SH-SY5Y (cell line): ENCODE data around the gene LRCH4.

Experiments used
- GATA2 ChIP-seq: IDR thresholded peaks from 2 replicates; pipeline ENCODE4 v1.6.1; 2011; ENCODE audit warnings: mild to moderate bottlenecking, low read depth, low read length
- GATA3 ChIP-seq: IDR thresholded peaks from 2 replicates; pipeline ENCODE4 v1.6.1; 2011; ENCODE audit warnings: low read depth, mild to moderate bottlenecking, low read length, moderate library complexity

Gene LRCH4

DNA sequence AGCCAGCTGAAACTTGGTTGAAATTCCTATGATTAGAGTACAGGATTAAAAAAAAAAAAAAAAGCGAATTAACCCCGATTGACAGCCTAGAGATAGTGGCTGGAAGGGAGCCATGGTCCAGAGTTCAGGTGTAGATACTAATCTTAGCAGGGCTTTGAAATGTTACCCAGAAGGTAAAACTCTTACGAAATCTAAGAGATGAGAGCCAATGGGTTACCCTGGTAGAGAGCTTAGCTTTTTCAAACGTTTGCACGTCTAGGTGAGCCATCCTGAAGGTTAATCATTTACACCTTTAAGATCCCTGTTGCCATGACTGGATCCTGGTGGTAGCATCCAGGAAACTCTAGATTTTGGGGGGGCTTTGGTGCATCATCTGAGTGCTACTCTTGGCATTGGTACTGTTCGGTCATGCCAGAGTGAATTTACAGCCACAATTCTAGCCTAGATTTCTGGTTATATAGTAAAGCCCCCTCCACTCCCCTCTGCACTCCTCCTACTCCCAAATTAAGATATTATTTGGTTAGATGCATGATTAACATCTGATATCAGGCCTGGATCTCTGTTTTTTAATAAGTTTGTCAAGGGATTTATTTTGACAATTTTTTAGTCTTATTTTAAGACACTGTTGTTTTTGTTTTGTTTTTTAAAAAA lies 45.7 kb downstream of the LRCH4 start:
- TF ChIP-seq GATA3 = no peak
- TF ChIP-seq GATA2 = no peak; the same call in 1 of the 2 replicates

DNA sequence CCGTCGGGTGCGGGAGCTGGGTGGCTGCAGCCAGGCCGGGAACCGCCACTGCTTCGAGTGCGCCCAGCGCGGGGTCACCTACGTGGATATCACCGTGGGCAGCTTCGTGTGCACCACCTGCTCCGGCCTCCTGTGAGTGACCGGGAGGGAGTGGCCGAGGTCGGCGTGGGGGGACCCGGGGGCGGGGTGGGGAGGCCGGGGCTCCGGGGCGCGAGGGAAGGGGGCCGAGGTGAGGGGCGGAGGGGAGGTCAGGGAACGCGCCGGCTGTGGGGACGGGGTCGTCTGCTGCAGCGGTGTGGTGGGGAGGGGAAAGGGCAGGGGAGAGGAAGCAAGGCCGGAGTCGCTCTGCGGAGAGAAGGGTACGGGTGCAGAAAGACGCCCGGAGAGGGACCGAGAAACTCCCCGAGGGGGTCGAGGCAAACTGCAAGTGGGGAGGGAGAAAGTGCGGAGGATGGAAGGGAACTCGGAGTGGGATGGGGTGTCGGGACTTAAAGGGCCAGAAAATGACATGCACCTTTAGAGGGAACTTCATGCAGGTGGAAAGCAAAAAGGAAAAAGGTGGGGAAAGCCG lies 46.4 kb downstream of the LRCH4 start:
- TF ChIP-seq GATA3 (no peak), GATA2 (no peak)

GRCh38 chr7:100538654-100539435 lies 47.1 kb downstream of the LRCH4 start, which contains the start of gene AGFG2:
AGFG2 (plus strand) TSS chr7:100539203; CDS start chr7:100539347, 144 bp downstream.
- TF ChIP-seq GATA3 (no peak), GATA2 (no peak)

GRCh38 chr7:100538348-100538653 lies 47.6 kb downstream of the LRCH4 start:
- TF ChIP-seq GATA3 (no peak), GATA2 (no peak)

DNA sequence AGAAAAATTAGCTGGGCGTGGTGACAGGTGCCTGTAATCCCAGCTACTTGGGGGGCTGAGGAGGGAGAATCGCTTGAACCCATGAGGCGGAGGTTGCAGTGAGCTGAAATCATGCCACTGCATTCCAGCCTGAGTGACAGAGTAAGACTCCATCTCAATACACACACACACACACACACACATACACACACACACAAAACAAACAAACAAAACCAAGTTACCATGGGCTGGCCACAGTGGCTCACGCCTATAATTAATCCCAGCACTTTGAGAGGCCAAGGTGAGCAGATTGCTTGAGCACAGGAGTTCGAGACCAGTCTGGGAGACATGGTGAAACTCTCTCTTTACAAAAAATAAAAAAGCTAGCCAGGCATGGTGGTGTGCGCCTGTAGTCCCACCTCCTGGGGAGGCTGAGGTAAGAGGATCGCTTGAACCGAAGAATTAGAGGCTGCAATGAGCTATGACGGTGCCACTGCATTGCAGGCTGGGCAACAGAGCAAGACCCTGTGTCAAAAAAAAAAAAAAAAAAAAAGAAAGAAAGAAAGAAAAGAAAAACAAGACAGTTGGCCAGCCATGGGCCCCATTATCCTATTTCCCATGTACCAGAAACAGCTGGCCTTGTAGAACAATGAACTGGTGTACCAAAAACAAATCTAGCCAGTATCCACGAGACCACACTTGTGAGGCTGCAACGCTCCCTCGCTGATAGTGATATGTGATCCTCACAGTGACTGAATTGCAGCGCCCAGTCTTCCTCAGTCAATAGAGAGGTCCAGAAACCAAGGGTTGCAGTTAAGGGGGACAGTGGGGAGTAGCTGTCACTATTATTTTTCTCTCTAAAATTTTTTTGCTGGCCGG lies 53.5 kb downstream of the LRCH4 start:
- TF ChIP-seq GATA2 = no peak
- no peak for TF ChIP-seq GATA3
